NCI-H226 (cell line): ENCODE data around the gene IFIT3.

Source experiments
- DNase-seq: peaks from one replicate; pipeline ENCODE4 v3.0.0-alpha.2; 2015

The IFIT3 gene

GRCh38 chr10:89336241-89336640 is 8.4 kb downstream of the IFIT3 start:
- DNase-seq = no peak

- DNase-seq = peak; percentile 92
These were observed 9.7 kb downstream of the IFIT3 start for GRCh38 chr10:89337484-89337883.

DNA sequence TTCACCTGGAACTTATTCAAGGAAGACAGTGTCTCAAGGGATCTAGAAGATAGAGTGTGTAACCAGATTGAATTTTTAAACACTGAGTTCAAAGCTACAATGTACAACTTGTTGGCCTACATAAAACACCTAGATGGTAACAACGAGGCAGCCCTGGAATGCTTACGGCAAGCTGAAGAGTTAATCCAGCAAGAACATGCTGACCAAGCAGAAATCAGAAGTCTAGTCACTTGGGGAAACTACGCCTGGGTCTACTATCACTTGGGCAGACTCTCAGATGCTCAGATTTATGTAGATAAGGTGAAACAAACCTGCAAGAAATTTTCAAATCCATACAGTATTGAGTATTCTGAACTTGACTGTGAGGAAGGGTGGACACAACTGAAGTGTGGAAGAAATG is 10.9 kb downstream of the IFIT3 start:
- DNase-seq = no peak

DNA sequence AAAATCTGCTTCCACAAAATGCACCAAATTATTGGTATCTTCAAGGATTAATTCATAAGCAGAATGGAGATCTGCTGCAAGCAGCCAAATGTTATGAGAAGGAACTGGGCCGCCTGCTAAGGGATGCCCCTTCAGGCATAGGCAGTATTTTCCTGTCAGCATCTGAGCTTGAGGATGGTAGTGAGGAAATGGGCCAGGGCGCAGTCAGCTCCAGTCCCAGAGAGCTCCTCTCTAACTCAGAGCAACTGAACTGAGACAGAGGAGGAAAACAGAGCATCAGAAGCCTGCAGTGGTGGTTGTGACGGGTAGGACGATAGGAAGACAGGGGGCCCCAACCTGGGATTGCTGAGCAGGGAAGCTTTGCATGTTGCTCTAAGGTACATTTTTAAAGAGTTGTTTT is 12.1 kb downstream of the IFIT3 start:
- DNase-seq = no peak

DNA sequence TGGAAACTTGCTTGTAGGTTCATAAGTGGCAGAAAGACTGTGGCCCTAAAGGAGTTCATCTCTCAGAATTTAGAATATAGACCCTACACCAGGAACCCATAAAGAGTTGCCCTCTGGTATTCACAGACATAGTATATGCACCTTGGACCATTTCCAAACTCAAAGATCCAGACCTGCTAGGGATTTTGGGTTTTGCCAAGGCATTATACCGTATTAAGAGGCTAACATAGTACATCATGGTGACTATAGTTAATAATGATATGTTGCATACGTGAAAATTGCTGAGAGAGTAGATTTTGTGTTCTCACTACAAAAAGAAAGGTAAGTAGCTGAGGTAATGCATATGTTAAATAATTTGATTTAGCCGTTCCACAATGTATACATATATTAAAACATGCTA is 13.9 kb downstream of the IFIT3 start:
- no peak for DNase-seq

GRCh38 chr10:89342206-89342958 is 14.6 kb downstream of the IFIT3 start:
- peak; percentile 90 for DNase-seq

DNA sequence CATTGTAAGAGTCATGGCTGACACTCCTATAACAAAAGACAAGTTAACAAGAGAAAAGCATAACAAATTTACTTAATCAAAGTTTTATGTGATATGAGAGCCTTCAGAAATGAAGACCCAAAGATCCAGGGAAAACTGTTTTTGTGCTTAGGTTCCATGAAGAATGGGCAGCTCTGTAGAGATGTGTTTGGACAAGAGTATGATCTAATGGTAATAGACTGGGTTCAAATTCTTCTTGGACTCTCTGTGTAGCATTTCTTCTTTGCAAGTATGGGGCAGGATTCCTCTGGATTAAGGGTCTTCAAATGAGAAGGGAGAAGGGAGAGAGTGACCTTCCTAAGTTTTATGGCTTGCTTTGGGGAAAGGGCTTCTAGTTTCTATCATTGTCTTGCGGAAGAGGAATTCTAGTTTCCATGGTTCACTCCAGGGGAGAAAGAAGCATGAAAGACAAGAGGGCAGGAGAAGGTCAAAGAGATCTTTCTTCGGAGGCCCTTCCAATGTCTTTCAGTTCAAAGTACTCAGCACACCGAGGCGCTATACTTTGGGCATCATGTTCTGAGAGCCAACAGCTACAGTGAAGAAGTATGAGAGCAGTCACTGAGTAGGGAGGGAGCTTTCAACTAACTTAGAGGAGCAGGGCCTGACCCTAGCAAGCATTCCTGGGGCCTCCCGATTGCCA is 15.4 kb downstream of the IFIT3 start:
- no peak for DNase-seq

- no peak for DNase-seq
These were observed 16.4 kb downstream of the IFIT3 start for GRCh38 chr10:89344156-89344555.

- DNase-seq = no peak
These were observed 17.7 kb downstream of the IFIT3 start for GRCh38 chr10:89345367-89346000.

DNA sequence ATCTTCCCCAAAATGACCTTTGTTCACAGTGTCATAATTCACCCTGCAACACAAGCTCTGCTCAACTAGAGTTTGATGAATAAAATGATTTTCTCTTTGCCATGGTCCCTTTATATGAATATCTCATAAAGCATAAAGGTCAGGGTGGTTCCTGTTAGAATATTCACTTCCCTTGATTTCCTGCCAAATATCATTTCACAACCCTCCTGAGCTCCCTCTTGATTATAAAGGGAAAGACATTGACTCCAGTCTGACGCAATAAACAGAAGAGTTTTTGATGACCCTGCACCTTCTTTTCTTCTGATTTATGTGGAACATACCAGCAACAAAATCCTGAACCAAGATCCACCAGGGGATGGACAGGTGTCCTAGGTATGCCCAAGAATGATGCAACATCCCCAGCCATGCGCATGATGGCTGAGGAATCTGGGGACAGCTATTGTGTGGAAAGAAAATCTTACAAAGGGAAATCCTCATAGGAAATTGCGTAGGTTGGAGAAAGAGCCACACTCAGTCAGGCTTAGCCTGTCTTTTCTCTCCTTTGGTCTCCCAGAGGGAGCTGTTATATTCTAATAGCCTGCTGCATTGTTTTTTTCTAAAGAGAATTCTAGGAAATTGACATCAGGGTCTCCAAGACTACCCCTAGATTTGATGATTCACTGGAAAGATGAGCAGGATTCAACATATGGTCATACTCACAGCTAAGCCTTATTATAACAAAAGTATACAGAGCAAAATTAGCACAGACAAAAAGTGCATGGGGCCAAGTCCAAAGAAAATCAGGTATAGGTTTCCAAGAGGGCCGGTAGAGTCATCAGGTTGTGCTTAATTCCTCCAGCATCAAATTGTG is 18.8 kb downstream of the IFIT3 start:
- peak; percentile 79 for DNase-seq

GRCh38 chr10:89347701-89348457 is 20.1 kb downstream of the IFIT3 start:
- no peak for DNase-seq

- DNase-seq = no peak
These were observed 20.7 kb downstream of the IFIT3 start for GRCh38 chr10:89348481-89348880.

GRCh38 chr10:89348975-89349374 is 21.2 kb downstream of the IFIT3 start:
- DNase-seq = no peak

DNA sequence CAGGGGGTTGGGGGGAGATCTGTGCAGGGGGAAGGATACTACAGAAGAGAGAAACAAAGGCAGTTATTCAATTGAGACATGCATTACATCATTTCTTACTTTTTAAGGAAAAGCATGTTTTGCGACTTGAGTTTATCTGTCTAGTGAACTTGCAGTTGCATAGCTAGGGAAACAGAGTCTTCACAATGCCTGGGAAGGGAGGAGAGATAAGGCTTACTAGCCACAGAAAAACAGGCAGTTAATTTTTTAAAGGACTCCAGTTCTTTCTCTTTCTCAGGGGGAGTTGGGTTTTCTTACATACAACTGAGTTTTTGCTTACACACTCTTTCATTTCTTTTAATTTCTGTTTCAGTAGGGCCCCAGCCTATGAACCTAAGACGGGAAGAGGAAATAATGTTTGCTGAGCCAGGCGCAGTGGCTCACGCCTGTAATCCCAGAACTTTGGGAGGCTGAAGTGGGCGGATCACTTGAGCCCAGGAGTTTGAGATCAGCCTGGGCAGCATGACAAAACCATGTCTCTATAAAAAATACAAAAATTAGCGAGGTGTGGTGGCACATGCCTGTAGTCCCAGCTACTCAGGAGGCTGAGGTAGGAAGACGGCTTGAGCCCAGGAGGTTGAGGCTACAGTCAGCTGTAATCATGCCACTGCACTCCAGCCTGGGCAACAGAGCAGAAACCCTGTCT is 23.0 kb downstream of the IFIT3 start:
- peak; percentile 41 for DNase-seq

DNA sequence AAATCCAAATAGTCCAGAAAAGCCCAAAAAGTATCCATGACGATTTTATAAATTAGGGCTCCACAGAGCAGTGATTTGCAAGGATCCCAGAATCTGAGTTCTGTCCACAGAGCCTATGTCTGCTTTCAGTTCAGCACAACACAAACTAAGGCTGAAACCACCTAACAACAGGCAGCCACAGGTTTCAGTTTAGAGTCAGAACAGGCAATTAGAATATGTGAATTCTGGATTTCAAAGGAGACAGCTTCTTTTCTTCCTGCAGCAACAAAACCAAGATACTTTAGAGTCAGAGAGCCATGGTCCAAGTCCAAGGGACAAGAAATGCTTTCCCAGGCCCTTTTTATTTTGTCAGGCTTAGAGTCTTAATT is 23.6 kb downstream of the IFIT3 start:
- DNase-seq = peak; percentile 36

GRCh38 chr10:89351780-89352597 is 24.2 kb downstream of the IFIT3 start:
- peak; percentile 98 for DNase-seq

DNA sequence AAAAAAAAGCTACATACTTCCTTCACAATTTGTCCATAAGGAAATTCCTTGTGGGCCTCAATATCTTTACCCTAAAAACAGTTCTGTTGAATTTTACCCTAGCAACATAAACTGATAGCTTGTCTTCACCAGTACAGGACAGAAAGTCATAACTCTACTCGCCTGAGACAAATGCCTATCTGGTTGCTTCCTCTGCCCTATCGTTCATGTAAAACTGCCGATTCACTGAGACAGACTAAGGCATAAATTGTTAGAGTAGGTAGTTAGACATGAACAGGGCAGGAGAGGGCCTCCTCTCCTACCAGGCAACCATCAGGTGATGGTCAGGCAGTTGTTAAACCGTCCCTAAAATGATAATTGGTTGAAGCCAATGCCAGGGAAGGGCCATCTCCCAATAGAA is 25.0 kb downstream of the IFIT3 start:
- DNase-seq = peak; percentile 32

DNA sequence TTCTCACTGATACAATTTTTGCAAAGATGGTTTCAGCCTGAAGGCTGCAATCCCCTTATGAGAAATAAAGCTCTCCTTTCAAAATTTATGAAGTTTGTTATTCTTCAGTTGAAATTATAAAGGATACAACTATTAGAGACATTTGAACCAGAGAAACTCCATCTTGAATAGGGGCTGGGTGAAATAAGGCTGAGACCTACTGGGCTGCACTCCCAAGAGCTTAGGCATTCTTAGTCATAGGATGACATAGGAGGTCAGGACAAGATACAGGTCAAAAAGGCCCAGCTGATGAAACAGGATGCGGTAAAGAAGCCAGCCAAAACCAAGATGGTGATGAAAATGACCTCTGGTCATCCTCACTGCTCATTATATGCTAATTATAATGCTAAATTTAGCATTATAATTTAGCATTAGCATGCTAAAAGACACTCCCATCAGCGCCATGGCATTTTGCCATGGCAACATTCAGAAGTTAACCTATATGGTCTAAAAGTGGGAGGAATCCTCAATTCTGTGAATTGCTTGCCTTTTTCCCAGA is 27.7 kb downstream of the IFIT3 start:
- no peak for DNase-seq

GRCh38 chr10:89357096-89357495 is 29.3 kb downstream of the IFIT3 start:
- DNase-seq = no peak

DNA sequence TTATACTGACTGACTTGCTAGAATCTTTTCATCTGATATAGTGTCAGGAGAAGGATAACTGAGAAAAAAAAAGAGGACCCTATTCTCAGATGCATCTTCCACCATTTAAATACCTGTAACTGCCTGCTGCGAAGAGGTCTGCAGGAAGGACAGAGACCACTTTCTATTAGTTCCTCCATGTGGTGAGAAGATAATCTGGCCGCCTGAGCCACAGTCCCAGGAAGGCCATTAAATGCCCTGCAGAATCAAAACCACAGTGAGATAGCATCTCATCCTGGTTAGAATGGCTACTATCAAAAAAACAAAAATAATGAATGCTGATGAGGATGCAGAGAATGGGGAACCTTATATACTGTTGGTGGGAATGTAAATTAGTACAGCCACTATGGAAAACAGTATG is 30.2 kb downstream of the IFIT3 start:
- DNase-seq = no peak

DNA sequence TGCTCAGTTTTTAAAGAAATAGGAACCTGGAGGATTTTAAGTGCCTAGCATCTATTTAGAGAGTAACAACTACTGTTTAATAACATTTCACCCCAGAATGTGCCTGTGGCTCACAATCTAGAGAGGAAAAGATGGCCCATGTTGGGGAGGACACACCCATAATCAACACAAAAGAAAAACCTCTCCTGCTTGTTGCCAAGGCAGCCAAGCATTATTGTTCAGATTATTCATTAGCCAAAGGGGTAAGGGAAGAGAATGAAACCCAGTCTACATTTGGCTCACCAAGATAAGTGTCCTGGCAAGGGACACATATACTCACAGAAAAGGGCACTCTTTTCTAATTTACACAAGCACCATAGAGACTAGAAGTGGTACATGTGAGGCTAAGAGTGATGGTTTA is 32.4 kb downstream of the IFIT3 start:
- DNase-seq = no peak
